ENCODE measurements around the gene MYH16.
"Not testable (repeated sequence)": the region's sequence is repeated elsewhere in the genome, so short reads cannot be mapped to it uniquely, and the experiment has no call there.

MYH16 gene

DNA sequence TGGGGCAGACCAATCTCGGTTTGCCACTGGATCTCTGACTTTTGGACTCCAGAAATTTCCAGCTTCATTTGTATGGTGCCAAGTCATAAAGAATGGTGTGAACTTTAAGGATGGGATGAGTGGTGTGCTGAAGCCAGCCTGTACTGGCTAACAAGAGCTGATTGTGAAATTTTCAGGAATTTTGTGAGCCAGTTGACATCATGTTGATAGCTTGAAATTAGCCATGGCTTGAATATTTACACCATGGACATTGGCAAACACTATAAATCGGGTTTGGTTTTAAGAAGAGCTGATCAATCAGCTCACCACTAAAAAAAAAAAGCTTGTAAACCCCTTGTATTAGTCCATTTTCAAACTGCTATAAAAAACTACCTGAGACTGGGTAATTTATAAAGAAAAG lies 14.1 kb upstream of the MYH16 start:
- no peak for DNase-seq (ENCODE audit: low read depth)

DNA sequence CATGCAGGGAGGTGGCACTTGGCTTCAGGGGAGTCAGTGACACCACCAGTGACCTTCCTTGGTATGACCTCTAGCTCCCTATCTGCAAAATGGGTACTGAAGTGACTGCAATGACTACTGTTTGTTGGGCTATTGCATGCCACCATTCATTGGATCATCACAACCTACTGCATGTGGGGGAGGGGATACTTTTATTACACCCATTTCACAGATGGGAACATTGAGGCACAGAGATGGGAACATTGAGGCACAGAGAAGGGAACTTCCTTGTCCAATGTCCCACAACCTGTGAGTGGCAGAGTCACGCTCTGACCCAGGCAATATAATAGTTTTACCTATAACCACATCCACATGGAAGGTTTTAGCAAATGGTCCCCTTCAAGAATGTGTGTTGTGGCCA lies 12.2 kb upstream of the MYH16 start:
- no peak for DNase-seq (ENCODE audit: low read depth)

DNA sequence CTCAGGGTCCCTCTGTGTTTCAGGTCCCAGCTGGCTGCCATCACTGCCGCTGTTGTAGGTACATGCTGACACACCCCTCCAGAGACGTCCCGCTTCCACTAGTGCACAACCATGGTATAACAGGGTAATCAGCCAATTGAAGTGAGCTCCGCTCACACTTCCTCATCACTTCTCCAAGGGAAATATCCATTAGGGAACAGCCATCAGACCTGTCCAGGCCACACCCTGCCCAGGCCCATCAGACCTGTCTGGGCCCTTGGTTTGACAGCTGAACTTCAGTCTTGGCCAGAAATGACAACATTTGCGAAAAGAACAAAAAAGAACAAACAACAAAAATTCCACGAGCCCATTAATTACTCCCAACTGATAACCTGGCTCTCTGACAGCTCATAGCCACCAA lies 11.0 kb upstream of the MYH16 start:
- DNase-seq (ENCODE audit: low read depth), result no peak

DNA sequence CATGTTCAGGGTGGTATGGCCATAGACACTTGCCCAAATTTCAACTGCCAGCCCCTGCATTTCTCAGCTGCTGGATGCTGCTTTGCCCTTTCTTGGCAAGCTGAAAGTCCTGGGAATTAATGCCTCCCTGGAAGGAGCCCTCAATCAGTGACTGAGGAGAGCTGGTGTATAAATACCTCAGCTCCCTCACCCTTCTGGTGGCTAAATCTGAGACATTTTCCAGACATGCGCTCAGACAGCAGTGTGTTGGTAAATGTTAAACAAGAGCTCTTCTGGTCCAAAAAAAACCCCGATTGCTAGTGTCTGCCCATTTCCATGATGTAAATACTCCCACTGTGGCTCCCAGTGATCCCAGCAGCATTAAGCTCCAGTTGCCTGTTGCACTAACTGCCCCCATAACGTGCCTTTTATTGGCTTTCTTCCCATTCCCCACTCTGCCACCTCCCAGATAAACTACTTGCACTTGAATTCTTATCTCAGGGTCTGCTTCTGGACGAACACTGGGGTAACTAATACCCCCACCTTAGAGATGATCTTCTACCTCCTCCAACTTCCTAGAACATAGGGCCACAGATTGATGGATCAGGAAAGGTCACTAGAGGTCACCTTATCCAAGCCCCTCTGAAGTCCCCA lies 6.7 kb upstream of the MYH16 start:
- no peak for DNase-seq (ENCODE audit: low read depth)

DNA sequence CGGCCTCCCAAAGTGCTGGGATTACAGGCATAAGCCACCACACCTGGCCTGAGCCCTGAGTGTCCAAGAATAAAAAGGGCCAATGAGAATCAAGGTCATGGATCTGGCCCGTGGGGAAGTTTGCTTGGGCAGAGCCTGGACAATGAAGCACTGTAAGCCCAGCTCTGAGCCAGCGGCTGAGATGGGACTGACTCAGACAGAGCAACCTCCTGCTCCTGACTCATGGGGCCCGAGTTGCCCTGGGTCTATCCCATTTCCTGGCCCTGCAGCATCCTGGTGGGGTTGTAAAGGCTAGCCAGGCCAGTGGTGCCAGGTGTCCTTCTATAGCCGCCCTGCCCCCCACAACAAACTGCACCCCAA lies 5.2 kb upstream of the MYH16 start:
- no peak for DNase-seq (ENCODE audit: low read depth)

DNA sequence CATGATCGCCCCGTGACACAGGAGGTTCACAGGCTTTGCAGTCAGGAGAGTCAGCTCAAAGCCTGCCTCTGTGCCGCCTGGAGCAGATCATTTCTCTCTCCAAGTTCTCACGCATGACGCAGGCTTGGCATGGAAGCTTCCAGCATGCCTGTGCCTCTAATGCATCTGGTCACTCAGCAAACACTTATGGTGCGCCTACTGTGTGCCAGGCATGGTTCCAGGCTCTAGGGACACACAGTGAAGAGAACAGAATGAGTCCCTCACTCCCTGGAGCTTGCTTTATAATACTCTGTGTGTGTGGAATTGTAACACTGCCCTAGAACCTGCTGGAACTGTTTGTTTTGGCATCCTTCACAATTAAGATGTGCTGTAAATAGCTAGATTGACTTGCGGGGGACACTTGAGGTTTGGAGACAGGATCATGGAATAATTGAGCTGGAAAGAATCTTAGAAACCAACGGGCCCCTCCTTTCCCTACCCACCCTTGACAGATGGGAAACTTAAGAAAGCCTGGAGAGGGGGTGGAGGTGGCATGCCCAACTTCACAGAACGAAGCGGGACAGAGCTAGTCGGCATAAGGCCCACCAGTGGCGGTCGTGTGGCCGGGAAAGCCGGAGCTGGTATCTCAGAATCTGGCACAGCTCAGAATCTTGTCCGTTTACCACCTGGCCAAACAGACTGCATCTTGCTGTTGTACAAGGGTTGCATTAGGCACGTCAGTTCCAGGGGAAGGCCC lies 4.6 kb upstream of the MYH16 start:
- DNase-seq (ENCODE audit: low read depth), result no peak

DNA sequence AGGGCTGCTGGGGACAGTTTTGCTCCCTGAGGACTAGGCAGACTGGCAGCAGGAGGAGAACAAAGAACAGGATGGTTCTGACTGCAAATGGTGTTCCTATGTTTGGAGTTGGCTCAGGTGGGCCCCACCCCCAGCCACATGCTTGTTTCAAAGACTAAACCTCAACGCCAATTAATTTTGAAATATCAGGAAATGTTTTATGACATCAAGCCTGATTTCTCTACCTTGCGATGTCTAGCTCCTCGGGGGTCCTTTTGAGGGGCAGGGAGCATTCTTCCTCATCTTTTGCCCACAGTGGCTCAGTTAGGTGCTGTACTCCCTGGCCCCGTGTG lies 4.1 kb upstream of the MYH16 start:
- no peak for DNase-seq (ENCODE audit: low read depth)

DNA sequence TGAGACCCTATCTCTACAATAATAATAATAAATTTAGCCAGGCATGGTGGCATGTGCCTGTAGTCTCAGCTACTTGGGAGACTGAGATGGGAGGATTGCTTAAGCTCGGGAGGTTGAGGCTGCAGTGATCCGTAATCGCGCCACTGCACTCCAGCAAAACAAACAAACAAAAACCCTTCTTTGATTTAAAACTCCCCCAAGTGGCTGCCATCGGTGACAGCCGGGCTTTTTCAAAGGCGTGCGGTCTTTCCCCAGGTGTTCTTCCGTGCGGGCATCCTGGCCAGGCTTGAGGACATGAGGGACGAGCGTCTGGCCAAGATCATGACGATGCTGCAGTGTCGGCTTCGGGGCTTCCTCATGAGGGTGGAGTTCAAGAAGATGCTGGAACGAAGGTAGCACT lies 1.9 kb upstream of the MYH16 start:
- no peak for DNase-seq (ENCODE audit: low read depth)

DNA sequence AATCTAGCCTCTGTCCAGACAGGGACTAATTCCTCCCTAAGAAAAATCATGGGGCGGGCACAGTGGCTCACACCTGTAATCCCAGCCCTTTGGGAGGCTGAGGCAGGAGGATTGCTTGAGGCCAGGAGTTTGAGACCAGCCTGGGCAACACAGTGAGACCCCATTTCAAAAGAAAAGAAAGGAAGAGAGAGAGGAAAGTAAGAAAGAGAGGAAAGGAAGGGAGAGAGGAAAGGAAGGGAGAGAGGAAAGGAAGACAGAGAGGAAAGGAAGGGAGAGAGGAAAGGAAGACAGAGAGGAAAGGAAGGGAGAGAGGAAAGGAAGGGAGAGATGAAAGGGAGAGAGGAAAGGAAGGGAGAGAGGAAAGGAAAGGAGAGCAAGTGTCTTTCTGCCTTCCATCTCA lies 922 bp downstream of the MYH16 start:
- not testable (repeated sequence) for DNase-seq (ENCODE audit: low read depth)

DNA sequence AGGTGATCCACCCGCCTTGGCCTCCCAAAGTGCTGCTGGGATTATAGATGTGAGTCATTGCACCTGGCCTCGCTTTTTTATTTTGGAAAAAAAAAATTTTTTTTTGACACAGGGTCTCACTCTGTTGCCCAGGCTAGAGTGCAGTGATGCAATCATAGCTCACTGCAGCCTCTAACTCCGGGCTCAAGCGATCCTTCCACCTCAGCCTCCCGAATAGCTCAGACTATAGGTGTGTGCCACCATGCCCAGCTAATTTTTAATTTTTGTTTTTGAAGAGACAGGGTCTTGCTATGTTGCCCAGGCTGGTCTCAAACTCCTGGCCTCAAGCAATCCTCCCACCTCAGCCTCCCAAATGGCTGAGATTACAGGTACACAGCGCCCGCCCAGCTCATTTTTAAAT lies 2.3 kb downstream of the MYH16 start:
- DNase-seq (ENCODE audit: low read depth), result not testable (repeated sequence)

DNA sequence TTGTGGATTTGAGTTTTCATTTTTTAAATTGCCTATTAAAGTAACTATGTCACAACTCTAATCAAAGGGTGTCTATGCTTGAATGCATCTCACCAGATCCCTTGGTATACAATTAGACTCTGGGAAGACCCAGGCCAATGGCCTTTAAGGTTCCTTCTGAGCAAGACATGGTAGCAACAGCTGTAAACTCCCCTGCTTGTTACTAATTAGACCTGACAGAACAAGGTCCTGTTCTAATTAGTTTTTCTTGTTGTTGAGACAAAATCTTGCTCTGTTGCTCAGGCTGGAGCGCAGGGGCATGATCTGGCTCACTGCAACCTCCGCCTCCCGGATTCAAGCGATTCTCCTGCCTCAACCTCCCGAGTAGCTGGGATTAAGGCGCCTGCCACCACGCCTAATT lies 2.9 kb downstream of the MYH16 start:
- no peak for DNase-seq (ENCODE audit: low read depth)

DNA sequence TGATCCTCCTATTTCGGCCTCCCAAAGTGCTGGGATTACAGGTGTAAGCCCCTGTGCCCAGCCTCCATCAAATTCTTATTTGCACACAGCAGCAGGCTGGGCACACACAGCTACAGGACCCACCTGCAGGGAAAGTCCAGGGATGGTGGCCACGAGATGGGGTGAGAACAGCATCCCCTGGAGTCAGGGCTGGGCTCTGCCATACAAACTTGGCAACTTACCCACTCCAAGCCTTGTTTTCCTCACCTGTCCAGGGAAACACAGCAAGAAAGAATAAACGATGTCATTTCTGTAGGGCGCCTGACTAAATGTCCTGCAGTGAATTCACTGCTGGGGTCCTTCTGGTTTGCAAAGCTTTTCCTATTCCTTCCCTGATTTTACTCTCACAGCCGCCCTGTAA lies 5.5 kb downstream of the MYH16 start:
- no peak for DNase-seq (ENCODE audit: low read depth)

DNA sequence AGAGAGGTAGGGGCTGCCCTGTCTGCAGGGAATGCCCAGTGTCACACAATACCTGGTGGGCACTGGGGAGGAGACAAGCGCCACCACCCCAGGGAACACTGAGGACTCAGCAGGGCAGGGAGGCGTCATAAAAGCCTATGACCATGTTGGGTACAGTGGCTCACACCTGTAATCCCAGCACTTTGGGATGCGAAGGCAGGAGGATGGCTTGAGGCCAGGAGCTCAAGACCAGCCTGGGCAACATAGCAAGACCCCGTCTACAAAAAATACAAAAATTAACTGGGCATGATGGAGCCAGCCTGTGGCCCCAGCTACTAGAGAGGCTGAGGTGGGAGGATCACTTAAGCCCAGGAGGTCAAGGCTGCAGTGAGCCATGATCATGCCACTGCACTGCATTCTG lies 11.5 kb downstream of the MYH16 start:
- DNase-seq (ENCODE audit: low read depth), result not testable (repeated sequence)

DNA sequence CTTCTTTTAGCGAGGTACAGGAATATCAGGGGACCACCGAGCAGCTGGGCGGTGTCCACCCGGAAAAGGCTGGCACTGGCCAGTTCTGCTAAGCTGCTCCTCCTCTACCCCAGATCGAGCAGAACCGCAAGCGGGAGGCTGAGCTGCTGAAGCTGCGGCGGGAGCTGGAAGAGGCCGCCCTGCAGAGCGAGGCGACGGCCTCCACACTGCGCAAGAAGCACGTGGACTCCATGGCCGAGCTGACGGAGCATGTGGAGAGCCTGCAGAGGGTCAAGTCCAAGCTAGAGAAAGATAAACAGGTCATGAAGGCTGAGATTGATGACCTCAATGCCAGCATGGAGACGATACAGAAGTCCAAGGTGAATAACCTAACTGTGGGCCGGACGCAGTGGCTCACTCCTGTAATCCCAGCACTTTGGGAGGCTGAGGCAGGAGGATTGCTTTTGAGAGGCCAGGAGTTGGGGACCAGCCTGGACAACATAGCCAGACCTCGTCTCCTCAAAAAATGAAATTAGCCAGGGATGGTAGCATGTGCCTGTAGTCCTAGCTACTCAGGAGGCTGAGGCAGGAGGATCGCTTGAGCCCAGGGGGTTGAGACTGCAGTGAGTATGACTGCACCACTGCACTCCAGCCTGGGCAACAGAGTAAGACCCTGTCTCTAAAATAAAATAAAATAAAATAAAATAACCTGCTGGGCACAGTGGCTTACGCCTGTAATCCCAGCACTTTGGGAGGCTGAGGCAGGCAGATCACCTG lies 15.3 kb downstream of the MYH16 start:
- DNase-seq (ENCODE audit: low read depth), result no peak

DNA sequence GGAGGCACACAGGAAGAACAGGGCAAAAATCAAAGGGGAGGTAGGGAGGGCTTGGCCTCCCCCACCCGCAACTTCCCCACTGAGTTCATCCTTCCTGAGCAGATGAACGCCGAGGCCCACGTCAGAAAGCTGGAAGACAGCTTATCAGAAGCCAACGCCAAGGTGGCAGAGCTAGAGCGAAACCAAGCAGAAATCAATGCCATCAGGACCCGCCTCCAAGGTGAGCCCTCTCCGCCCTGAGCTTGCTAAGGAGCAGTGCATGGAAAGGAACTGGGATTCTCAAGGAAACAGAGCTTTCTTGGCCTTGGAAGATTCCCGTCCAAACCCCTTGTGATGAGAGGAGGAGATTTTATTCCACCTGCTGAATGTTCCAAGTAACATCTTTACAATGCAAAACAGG lies 16.5 kb downstream of the MYH16 start:
- no peak for DNase-seq (ENCODE audit: low read depth)

DNA sequence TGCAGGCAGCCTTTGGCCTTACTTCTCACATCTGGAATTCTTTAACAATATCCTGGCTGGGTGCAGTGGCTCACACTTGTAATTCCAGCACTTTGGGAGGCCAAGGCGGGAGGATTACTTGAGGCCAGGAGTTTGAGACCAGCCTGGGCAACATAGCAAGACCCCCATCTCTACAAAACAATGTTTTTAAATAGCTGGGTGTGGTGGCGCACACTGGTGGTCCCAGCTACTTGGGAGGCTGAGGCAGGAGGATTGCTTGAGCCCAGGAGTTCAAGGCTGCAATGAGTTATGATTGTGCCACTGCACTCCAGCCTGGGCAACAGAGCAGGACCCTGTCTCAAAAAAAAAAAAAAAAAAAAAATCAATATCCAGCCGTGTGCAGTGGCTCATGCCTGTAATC lies 17.5 kb downstream of the MYH16 start:
- not testable (repeated sequence) for DNase-seq (ENCODE audit: low read depth)

DNA sequence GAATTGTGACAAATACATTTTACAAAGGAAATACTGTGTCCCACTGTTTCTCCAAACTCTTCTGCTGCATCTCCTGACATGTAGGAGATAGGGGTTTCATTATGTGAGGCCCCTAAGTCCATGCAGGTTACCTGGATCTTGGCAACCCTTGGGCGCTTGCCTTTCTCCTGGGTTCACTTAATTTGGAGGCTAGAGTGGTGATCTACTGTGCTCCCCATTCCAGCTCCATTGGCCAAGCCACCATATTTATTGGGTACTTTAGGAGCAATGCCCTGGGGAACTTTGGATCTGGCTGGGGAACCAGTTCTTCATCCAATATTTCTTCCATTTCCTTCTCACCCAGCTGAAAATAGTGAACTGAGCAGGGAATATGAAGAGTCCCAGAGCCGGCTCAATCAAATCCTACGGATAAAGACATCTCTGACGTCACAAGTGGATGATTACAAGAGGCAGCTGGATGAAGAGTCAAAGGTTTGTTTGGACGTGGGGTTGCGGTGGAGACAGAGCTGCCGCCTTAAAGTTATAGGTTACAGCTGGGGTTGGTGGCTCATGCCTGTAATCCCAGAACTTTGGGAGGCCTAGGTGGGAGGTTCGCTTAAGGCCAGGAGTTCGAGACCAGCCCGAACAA lies 18.5 kb downstream of the MYH16 start:
- no peak for DNase-seq (ENCODE audit: low read depth)

DNA sequence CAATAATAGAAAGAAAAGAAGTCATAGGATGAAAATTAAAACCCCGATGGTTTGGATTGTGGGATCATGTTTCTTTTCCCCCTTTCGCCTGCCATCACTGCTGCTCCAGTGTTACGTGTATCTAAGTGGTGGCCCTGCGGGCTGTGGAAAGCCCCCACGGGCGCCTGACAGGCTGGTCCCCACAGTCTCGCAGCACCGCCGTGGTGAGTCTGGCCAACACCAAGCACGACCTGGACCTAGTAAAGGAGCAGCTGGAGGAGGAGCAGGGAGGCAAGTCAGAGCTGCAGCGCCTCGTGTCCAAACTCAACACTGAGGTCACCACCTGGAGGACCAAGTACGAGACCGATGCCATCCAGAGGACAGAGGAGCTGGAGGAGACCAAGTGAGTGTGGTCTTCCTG lies 19.5 kb downstream of the MYH16 start:
- DNase-seq (ENCODE audit: low read depth), result no peak

DNA sequence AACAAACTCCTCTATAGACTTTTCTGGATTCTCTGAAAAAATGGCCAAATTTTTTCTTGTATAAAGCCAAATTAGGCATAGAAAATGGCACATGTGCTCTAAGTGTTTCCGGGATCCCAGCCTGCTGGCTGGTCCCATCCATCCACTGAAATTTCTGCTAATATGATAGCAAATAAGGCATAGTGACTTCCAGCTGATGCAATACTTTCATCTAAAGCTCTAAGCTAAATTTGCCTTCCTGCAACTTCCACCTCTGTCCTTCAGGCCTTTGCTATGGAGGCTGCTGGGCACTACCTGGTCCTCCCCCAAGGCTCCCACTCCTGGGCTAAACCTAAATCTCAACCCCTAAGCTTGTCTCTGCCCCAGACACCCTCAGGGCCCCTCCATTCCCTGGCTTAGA lies 20.5 kb downstream of the MYH16 start:
- DNase-seq (ENCODE audit: low read depth), result no peak

DNA sequence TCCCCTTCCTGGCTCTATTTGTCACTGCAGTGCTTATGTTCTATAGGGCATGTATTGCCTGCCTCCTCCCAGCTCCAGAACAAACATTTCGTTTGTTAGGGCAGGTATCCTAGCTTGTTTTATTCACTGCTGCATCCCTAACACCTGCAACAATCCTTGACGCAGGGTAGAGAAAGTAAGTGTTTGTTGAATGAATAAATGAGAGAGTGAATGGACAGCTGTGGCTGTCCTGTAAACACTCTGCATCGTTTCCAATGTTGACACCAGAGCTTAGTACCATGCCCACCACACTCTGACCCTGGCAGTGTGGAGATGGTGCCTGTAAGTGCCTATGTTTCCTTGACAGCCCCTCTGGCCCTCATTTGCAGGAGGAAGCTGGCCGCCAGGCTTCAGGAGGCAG lies 21.0 kb downstream of the MYH16 start:
- no peak for DNase-seq (ENCODE audit: low read depth)

DNA sequence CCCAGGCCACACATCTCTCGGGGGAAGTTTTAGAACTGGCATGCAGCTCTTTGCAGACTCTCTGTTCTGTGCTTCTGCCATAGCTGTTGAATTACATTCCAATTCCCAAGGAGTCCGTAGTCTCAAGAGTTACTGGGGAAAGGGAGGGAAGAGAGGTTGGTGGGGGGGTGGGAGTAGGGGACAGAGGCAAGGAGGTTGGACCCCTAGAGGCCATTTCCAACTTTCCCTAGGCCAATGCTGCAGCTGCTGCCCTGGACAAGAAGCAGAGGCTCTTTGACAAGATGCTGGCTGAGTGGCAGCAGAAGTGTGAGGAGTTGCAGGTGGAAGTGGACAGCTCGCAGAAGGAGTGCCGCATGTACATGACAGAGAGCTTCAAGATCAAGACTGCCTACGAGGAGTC lies 23.8 kb downstream of the MYH16 start:
- DNase-seq (ENCODE audit: low read depth), result no peak

DNA sequence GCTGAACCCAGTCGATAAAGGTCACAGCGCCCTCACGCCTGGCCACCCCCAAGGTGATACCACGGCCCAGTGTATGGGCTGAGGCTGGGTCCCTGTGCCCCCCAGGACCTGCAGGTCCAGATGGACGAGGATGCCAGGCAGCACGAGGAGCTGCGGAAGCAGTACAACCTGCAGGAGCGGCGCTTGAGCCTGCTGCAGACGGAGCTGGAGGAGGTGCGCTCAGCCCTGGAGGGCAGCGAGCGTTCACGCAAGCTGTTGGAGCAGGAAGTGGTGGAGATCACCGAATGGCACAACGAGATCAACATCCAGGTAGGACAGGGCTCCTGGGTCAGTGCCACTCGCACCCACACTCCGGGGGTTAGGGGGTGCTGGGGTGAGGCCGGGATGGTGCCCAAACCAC lies 28.9 kb downstream of the MYH16 start:
- no peak for DNase-seq (ENCODE audit: low read depth)

Measured in stimulated activated CD8-positive, alpha-beta memory T cell treated with anti-CD3 and anti-CD28 coated beads, Interleukin-15, amount 100 ng/mL, for 1 hour (primary cell).